NB4 (cell line): ENCODE data around the gene CTNNA2.

Experiments
- MAX ChIP-seq: IDR thresholded peaks from 2 replicates; pipeline ENCODE4 v1.6.1; 2011; ENCODE audit warnings: low read depth, low read length
- POLR2A ChIP-seq: IDR thresholded peaks from 2 replicates; pipeline ENCODE4 v1.6.1; 2011; ENCODE audit warnings: mild to moderate bottlenecking; ENCODE audit not compliant: insufficient read length; ENCODE audit errors: extremely low read depth

GRCh38 chr2:79882548-79882947 lies 369.7 kb downstream of the CTNNA2 start:
- TF ChIP-seq POLR2A (no peak), MAX (no peak)
